Smooth muscle cell (in vitro differentiated cells): Measurements from ENCODE around the gene LITAF. TPM values are rescaled to one million over a fixed set of nuclear protein-coding genes. Genes with fewer than 3 reads are reported as not detected.
"Not testable (repeated sequence)": the region's sequence is repeated elsewhere in the genome, so short reads cannot be mapped to it uniquely, and the experiment has no call there.

Source experiments
- DNase-seq: peaks from one replicate; lab custom pipeline; 2025; ENCODE audit not compliant: unreplicated experiment; lab: John Stamatoyannopoulos, UW
- H2AFZ ChIP-seq: fragments of 200-600 bp; sonication (generic); 2 replicates; pipeline ENCODE4 v1.6.0; 2016; ENCODE audit warnings: antibody characterized with exemption, low read depth, mild to moderate bottlenecking
- H3F3A ChIP-seq: fragments of 200-600 bp; sonication (generic); 2 replicates; pipeline ENCODE4 v1.6.0; 2017; ENCODE audit warnings: antibody characterized with exemption, low read depth
- H3K27ac ChIP-seq: fragments of 200-600 bp; sonication (generic); 2 replicates; pipeline ENCODE4 v1.5.1; 2016; ENCODE audit warnings: low read depth, mild to moderate bottlenecking
- H3K27me3 ChIP-seq: fragments of 200-600 bp; sonication (generic); 2 replicates; pipeline ENCODE4 v1.6.1; 2016; ENCODE audit warnings: low read depth, mild to moderate bottlenecking
- H3K36me3 ChIP-seq: fragments of 200-600 bp; sonication (generic); 2 replicates; pipeline ENCODE4 v1.5.1; 2016; ENCODE audit warnings: low read depth
- H3K4me1 ChIP-seq: fragments of 200-600 bp; sonication (generic); 2 replicates; pipeline ENCODE4 v1.5.1; 2016; ENCODE audit warnings: low read depth
- H3K4me2 ChIP-seq: fragments of 200-600 bp; sonication (generic); 2 replicates; pipeline ENCODE4 v1.6.0; 2016; ENCODE audit warnings: mild to moderate bottlenecking
- H3K4me3 ChIP-seq: fragments of 200-600 bp; sonication (generic); 2 replicates; pipeline ENCODE4 v1.5.1; 2016; ENCODE audit warnings: mild to moderate bottlenecking
- H3K79me2 ChIP-seq: fragments of 200-600 bp; sonication (generic); 2 replicates; pipeline ENCODE4 v1.6.0; 2016; ENCODE audit warnings: low read depth, mild to moderate bottlenecking
- H3K9ac ChIP-seq: fragments of 200-600 bp; sonication (generic); 2 replicates; pipeline ENCODE4 v1.6.0; 2016; ENCODE audit warnings: low read depth
- H3K9me3 ChIP-seq: fragments of 200-600 bp; sonication (generic); replicated peaks from 2 replicates; pipeline ENCODE4 v1.5.1; 2016; ENCODE audit warnings: low read depth
- H4K20me1 ChIP-seq: fragments of 200-600 bp; sonication (generic); 2 replicates; pipeline ENCODE4 v1.6.0; 2016; ENCODE audit warnings: low read depth
- WGBS: methylation state at CpG from one replicate; pipeline ENCODE4 v1.1.7; 2016; ENCODE audit warnings: low lambda C conversion rate; 5-methylcytosine and 5-hydroxymethylcytosine counted together
- polyA plus RNA-seq: library from polyadenylated mRNA; unstranded; fragments of >200 nt; fragmentation: Nextera tagmentation; extraction: Ambion mirVana; gene quantifications from 2 replicates; pipeline ENCODE4 v1.2.1, GENCODE V29; 2016
- total RNA-seq: library from RNA; depleted of rRNA; stranded (reverse); fragments of >200 nt; gene quantifications from 2 replicates; pipeline ENCODE4 v1.2.3, GENCODE V29; 2014
- TF ChIP-seq, protein P1 (sequence below): fragments of 200-600 bp; sonication (generic); IDR thresholded peaks from 2 replicates; pipeline ENCODE4 v1.5.1; 2017; ENCODE audit warnings: borderline replicate concordance, mild to moderate bottlenecking, antibody characterized with exemption; ENCODE audit not compliant: insufficient read depth, poor library complexity, severe bottlenecking

LITAF gene
- total and polyA plus RNA-seq, 2 experiments from 2014 or later: 40.4 to 72.6 TPM

DNA sequence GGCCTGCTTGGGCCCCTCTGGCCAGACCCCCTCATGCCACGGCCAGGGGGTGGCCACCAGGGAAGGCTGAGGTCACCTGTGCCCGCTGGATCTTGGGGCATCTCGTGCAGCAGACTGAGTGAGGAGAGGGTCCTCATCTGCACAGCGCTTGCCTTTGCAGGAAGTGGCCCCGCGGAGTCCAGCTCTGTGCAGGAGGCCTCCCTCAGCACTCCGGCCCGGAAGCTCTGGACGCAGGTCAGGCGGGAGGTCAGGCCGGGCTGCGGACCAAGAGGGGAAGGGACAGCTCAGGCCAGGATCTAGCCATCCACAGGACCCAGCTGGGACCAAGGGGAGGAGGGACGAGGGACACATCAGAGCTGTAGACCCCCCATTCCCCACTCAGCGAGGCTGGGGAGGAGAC, 72.4 kb downstream of the LITAF start:
- H3K4me2 ChIP-seq: no peak overlapping the region
- H3K9ac ChIP-seq: no peak overlapping the region
- no peak overlapping the region for H3K27ac ChIP-seq
- WGBS: 94% methylated on average over 14 of the region's 14 CpGs
- H3K4me1 ChIP-seq: no peaks in the 10 kb centered on the region
- H4K20me1 ChIP-seq: no peaks in the 10 kb centered on the region
- no peaks in the 10 kb centered on the region for H3K79me2 ChIP-seq
- H3F3A ChIP-seq: no peaks in the 10 kb centered on the region
- no peak overlapping the region for H2AFZ ChIP-seq
- TF ChIP-seq, protein P1, sequence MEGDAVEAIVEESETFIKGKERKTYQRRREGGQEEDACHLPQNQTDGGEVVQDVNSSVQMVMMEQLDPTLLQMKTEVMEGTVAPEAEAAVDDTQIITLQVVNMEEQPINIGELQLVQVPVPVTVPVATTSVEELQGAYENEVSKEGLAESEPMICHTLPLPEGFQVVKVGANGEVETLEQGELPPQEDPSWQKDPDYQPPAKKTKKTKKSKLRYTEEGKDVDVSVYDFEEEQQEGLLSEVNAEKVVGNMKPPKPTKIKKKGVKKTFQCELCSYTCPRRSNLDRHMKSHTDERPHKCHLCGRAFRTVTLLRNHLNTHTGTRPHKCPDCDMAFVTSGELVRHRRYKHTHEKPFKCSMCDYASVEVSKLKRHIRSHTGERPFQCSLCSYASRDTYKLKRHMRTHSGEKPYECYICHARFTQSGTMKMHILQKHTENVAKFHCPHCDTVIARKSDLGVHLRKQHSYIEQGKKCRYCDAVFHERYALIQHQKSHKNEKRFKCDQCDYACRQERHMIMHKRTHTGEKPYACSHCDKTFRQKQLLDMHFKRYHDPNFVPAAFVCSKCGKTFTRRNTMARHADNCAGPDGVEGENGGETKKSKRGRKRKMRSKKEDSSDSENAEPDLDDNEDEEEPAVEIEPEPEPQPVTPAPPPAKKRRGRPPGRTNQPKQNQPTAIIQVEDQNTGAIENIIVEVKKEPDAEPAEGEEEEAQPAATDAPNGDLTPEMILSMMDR: no peak
- no peak for DNase-seq
- H3K36me3 ChIP-seq: no peaks in the 10 kb centered on the region
- H3K27me3 ChIP-seq: no peaks in the 10 kb centered on the region
- H3K4me3 ChIP-seq: no peak overlapping the region
- no peaks in the 10 kb centered on the region for H3K9me3 ChIP-seq

DNA sequence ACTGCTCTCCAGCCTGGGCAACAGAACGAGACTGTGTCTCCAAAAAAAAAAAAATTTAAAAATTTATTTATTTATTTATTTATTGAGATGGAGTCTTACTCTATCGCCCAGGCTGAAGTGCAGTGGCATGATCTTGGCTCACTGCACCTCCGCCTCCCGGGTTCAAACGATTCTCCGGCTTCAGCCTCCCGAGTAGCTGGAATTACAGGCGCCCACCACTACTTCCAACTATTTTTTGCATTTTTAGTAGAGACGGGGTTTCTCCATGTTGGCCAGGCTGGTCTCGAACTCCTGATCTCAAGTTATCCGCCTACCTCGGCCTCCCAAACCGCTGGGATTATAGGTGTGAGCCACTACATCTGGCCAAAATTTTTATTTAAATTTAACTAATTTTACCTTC, 73.4 kb downstream of the LITAF start:
- H2AFZ ChIP-seq, H3K4me1 ChIP-seq, H3K4me2 ChIP-seq, DNase-seq, H3K79me2 ChIP-seq, H3K36me3 ChIP-seq, H3K27ac ChIP-seq, H3K4me3 ChIP-seq, H3F3A ChIP-seq, H3K27me3 ChIP-seq, H3K9ac ChIP-seq, H3K9me3 ChIP-seq, H4K20me1 ChIP-seq: not testable (repeated sequence)
- 96% methylated on average over 13 of the region's 13 CpGs for WGBS

DNA sequence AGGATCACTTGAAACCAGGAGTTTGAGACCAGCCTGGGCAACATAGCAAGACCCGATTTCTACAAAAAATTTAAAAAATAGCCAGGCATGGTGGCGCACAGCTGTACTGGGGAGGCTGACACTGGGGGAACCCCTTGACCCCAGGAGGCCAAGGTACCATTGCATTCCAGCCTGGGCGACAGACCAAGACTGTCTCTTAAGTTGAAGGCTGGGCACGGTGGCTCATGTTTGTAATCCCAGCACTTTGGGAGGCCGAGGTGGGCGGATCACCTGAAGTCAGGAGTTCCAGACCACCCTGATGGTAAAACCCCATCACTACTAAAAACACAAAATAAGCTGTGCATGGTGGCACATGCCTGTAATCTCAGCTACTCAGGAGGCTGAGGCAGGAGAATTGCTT, 74.9 kb downstream of the LITAF start:
- Histone ChIP-seq H3K4me3 (no peak overlapping the region), H3K9me3 (no peaks in the 10 kb centered on the region), H3K36me3 (no peaks in the 10 kb centered on the region), H3K79me2 (no peaks in the 10 kb centered on the region), H2AFZ (no peak overlapping the region), H3F3A (no peaks in the 10 kb centered on the region), H3K4me2 (no peak overlapping the region), H3K9ac (no peak overlapping the region), H3K27ac (no peak overlapping the region), H3K4me1 (no peaks in the 10 kb centered on the region), H4K20me1 (no peaks in the 10 kb centered on the region), H3K27me3 (no peaks in the 10 kb centered on the region)
- TF ChIP-seq, protein P1: no peak
- no peak for DNase-seq
- WGBS: 83% methylated on average over 6 of the region's 6 CpGs

DNA sequence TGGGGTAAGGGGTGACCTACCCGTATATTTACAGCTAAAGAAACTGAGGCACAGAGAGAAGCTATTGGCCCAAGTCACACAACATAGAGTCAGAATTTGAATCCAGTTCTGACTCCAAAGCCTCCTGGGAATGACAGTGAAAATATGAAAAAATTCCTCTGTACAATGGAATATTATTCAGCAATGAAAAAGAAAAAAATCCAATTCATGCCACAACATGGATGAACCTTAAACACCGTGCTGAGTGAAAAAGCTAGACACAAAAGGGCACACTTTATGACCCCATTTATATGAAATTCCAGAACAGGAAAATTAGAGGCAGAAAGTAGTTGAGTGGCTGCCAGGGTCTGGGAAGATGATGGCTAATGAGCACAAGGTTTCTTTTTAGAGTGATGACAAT, 75.4 kb downstream of the LITAF start:
- H3K36me3 ChIP-seq: no peaks in the 10 kb centered on the region
- no peaks in the 10 kb centered on the region for H3F3A ChIP-seq
- no peak overlapping the region for H3K9ac ChIP-seq
- H3K4me2 ChIP-seq: no peak overlapping the region
- TF ChIP-seq, protein P1: no peak
- no peak overlapping the region for H3K27ac ChIP-seq
- no peaks in the 10 kb centered on the region for H4K20me1 ChIP-seq
- no peaks in the 10 kb centered on the region for H3K27me3 ChIP-seq
- no peak overlapping the region for H3K4me3 ChIP-seq
- no peaks in the 10 kb centered on the region for H3K79me2 ChIP-seq
- no peaks in the 10 kb centered on the region for H3K9me3 ChIP-seq
- no peaks in the 10 kb centered on the region for H3K4me1 ChIP-seq
- no peak overlapping the region for H2AFZ ChIP-seq
- 90% methylated on average over 2 of the region's 2 CpGs for WGBS
- no peak for DNase-seq
